ENCODE data around the gene APOBEC3C.
A peak's percentile ranks its signal among the peaks of the same experiment; 100 is the strongest.
"Not testable (repeated sequence)": the region's sequence is repeated elsewhere in the genome, so short reads cannot be mapped to it uniquely, and the experiment has no call there.

Gene APOBEC3C

GRCh38 chr22:39021552-39022250 lies 7.6 kb downstream of the APOBEC3C start:
- DNase-seq (ENCODE audit: low read depth), result no peak

DNA sequence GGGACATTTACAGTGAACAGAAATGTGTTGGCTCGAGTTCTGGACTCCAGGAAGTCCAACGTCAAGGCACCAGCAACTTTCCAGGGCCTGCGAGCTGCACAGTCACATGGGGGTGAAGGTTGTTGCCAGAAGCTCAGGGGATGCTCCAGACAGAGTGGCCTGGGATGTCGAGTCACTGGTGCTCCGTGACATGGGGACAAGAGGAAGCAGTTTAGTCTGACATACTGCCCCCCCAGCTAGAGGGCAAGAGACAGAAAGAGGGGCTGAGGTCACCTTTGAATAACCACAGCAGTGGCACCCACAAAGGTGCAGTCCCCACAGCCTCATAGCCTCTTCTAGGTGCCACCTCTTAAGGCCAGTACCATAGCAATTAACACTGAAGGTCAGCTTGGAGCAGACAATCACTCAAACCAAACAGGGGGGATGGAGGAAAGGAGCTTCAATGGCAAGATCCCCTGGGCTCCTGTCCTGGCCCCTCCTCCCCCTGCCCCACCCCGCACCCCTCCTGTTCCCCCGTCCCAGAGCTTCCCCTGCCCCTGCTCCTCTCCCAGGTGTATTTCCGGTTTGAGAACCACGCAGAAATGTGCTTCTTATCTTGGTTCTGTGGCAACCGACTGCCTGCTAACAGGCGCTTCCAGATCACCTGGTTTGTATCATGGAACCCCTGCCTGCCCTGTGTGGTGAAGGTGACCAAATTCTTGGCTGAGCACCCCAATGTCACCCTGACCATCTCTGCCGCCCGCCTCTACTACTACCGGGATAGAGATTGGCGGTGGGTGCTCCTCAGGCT lies 10.7 kb downstream of the APOBEC3C start:
- no peak for DNase-seq (ENCODE audit: low read depth)

- no peak for DNase-seq (ENCODE audit: low read depth)
These were observed 12.6 kb downstream of the APOBEC3C start for GRCh38 chr22:39026509-39027150.

GRCh38 chr22:39027717-39028116 lies 13.7 kb downstream of the APOBEC3C start:
- DNase-seq (ENCODE audit: low read depth), result no peak

DNA sequence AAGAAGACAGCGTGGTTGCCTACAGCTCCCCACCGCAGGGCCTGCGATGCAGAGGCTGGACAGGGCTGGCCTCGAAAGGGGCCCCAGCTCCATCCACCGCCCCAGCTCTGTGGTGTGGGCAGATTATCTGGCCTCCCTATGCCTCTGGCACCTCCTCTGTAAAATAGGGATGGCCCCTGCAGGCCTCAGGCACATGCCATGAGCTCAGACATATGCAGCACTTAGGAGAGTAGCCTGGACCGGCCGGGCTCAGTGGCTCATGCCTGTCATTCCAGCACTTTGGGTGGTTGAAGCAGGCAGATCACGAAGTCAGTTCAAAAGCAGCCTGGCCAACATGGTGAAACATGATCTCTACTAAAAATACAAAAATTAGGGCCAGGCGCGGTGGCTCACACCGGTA lies 14.2 kb downstream of the APOBEC3C start:
- no peak for DNase-seq (ENCODE audit: low read depth)

DNA sequence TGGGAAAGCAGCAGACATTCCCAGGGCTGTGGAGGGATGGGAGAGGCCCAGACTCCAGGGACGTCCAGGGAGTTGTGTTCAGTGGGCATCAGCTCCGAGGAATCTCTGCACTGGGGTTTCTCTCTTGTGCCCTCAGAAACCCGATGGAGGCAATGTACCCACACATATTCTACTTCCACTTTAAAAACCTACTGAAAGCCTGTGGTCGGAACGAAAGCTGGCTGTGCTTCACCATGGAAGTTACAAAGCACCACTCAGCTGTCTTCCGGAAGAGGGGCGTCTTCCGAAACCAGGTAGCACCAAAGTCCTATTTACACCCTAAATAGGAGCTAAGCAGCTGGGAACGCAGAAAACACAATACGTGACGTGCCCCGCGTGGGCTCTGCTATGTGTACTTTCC lies 15.2 kb downstream of the APOBEC3C start:
- DNase-seq (ENCODE audit: low read depth), result no peak

DNA sequence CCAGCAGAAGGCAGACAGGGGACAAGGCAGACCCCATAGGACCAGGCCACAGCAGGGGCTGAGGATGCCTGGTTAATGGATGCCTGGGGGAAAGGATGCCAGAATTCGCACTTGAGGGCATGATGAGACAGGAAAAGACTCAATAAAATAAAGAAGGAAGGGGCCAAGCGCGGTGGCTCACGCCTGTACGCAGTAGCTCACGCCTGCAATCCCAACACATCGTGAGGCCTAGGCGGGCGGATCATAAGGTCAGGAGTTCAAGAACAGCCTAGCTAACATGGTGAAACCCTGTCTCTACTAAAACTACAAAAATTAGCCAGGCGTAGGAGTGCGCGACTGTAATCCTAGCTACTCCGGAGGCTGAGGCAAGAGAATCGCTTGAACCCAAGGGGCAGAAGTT lies 16.6 kb downstream of the APOBEC3C start:
- DNase-seq (ENCODE audit: low read depth), result no peak

DNA sequence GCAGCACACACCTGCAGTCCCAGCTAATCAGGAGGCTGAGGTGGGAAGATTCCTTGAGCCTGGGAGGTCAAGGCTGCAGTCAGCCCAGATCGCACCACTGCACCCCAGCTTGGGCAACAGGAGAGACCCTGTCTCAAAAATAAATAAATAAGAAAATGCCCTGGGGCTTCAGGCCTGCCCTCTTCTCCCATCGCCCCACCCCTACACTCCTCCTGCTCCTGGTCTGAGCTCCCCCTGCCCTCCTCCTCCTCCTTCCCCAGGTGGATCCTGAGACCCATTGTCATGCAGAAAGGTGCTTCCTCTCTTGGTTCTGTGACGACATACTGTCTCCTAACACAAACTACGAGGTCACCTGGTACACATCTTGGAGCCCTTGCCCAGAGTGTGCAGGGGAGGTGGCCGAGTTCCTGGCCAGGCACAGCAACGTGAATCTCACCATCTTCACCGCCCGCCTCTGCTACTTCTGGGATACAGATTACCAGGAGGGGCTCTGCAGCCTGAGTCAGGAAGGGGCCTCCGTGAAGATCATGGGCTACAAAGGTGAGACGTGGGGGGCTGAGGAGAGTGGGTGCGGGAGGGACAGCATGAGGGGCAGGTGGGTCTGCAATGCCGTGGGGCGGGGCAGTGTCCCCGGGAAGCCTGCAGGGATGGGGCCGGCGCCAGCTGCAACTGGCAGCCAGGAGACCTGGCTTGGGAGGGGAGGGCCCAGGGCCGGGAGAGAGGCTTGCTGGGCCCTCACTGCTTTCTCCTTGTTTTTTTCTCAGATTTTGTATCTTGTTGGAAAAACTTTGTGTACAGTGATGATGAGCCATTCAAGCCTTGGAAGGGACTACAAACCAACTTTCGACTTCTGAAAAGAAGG lies 17.6 kb downstream of the APOBEC3C start:
- DNase-seq (ENCODE audit: low read depth), result not testable (repeated sequence)

DNA sequence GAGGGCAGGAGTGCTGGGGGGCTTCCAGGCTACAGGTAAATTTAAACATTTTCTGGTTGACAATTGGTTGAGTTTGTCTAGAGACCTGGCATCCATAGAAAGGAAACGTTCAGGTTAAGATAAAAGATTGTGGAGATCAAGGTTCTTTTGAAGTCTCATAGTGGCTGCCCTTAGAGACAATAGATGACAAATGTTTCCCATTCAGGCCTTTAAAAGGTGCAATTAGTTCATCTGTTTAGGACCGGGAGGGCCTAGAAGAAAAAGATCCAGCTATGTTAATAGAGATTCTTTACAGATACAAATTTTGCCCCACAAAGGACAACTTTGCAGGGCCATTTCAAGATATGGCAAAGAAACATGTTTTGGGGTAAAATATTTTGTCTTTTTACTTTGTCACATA lies 23.0 kb downstream of the APOBEC3C start:
- not testable (repeated sequence) for DNase-seq (ENCODE audit: low read depth)

- DNase-seq (ENCODE audit: low read depth), result no peak
These were observed 25.5 kb downstream of the APOBEC3C start for GRCh38 chr22:39039306-39040126.

- DNase-seq (ENCODE audit: low read depth), result not testable (repeated sequence)
These were observed 26.1 kb downstream of the APOBEC3C start for GRCh38 chr22:39040155-39040537.

DNA sequence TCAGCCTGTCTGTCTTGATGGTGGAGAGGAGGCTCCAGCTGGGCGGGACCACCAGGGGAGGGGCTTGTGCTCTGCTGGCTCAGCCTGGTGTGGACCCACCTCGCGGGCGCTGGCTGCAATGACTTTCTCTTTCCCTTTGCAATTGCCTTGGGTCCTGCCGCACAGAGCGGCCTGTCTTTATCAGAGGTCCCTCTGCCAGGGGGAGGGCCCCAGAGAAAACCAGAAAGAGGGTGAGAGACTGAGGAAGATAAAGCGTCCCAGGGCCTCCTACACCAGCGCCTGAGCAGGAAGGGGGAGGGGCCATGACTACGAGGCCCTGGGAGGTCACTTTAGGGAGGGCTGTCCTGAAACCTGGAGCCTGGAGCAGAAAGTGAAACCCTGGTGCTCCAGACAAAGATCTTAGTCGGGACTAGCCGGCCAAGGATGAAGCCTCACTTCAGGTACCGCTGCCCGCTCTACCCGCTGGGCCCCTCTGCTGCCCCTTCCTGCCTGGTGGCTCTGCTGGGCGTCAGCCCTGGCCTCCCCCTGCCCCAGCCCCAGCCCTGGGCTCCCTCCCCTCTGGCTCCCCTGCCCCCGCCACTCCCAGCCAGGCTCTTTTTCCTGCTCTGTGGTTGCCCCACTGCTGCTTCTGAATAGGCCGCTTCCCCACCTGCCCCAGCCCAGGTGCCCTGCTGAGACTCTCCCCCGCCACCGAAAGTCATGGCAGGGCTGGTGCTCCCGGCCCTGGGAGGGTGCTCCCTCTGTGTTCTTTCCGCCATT lies 26.7 kb downstream of the APOBEC3C start, which contains the start of gene APOBEC3F:
TSS of gene APOBEC3F (plus strand) at position 327 of the 759 bp plus-strand sequence. CDS start at position 424, 97 bp downstream.
- DNase-seq (ENCODE audit: low read depth), result peak; percentile 10

GRCh38 chr22:39041908-39042307 lies 27.9 kb downstream of the APOBEC3C start:
- no peak for DNase-seq (ENCODE audit: low read depth)

DNA sequence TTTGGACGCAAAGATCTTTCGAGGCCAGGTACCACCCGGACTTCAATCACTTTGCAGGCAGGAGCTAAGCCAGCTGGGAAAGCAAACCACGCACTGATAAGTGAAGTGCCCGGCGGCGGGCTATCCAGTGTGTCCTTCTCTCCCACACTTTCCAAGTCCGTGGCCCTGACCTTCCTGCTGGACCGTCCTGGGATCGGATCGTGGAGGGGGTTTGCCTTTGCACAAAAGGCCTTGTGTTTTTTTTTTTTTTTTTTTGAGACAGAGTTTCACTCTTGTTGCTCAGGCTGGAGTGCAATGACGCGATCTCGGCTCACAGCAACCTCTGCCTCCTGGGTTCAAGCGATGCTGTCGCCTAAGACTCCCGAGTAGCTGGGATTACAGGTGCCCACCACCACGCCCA lies 29.0 kb downstream of the APOBEC3C start:
- DNase-seq (ENCODE audit: low read depth), result not testable (repeated sequence)

- not testable (repeated sequence) for DNase-seq (ENCODE audit: low read depth)
These were observed 31.1 kb downstream of the APOBEC3C start for GRCh38 chr22:39045136-39045535.

GRCh38 chr22:39049486-39049885 lies 35.4 kb downstream of the APOBEC3C start:
- DNase-seq (ENCODE audit: low read depth), result not testable (repeated sequence)

DNA sequence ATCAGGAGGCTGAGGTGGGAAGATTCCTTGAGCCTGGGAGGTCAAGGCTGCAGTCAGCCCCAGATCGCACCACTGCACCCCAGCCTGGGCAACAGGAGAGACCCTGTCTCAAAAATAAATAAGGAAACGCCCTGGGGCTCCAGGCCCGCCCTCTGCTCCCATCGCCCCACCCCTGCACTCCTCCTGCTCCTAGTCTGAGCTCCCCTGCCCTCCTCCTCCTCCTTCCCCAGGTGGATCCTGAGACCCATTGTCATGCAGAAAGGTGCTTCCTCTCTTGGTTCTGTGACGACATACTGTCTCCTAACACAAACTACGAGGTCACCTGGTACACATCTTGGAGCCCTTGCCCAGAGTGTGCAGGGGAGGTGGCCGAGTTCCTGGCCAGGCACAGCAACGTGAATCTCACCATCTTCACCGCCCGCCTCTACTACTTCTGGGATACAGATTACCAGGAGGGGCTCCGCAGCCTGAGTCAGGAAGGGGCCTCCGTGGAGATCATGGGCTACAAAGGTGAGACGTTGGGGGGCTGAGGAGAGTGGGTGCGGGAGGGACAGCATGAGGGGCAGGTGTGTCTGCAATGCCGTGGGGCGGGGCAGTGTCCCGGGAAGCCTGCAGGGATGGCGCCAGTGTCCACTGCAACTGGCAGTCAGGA lies 37.9 kb downstream of the APOBEC3C start:
- not testable (repeated sequence) for DNase-seq (ENCODE audit: low read depth)

DNA sequence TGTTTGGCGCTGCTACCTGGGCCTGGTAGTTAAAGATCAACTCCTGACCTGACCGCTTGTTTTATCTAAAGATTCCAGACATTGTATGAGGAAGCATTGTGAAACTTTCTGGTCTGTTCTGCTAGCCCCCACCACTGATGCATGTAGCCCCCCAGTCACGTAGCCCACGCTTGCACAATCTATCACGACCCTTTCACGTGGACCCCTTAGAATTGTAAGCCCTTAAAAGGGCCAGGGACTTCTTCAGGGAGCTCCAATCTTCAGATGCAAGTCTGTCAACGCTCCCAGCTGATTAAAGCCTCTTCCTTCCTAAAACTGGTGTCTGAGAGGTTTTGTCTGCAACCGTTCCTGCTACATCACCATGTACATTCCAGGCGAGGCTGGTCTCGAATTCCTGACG lies 41.6 kb downstream of the APOBEC3C start:
- DNase-seq (ENCODE audit: low read depth), result no peak

- not testable (repeated sequence) for DNase-seq (ENCODE audit: low read depth)
These were observed 47.2 kb downstream of the APOBEC3C start for GRCh38 chr22:39061290-39061689.

- DNase-seq (ENCODE audit: low read depth), result not testable (repeated sequence)
These were observed 47.9 kb downstream of the APOBEC3C start for GRCh38 chr22:39061951-39062350.
